ENCODE data around the gene ICE2.

ICE2 gene

GRCh38 chr15:60486742-60487141 lies 7.8 kb upstream of the ICE2 start:
- DNase-seq, result no peak

- no peak for DNase-seq
Observed at GRCh38 chr15:60485365-60486055, 6.6 kb upstream of the ICE2 start.

- DNase-seq, result no peak
Observed at GRCh38 chr15:60483042-60483441, 4.1 kb upstream of the ICE2 start.

- no peak for DNase-seq
Observed at GRCh38 chr15:60480888-60481287, 1.9 kb upstream of the ICE2 start.

GRCh38 chr15:60480149-60480548 lies 1.2 kb upstream of the ICE2 start:
- no peak for DNase-seq

- DNase-seq, result peak; percentile 15
Observed at GRCh38 chr15:60479361-60480110, 594 bp upstream of the ICE2 start.

GRCh38 chr15:60477916-60478565 lies 901 bp downstream of the ICE2 start:
- no peak for DNase-seq

- DNase-seq, result no peak
Observed at GRCh38 chr15:60477164-60477563, 1.8 kb downstream of the ICE2 start.

- DNase-seq, result no peak
Observed at GRCh38 chr15:60476713-60477112, 2.2 kb downstream of the ICE2 start.

- no peak for DNase-seq
Observed at GRCh38 chr15:60473135-60473534, 5.8 kb downstream of the ICE2 start.

- no peak for DNase-seq
Observed at GRCh38 chr15:60471314-60471713, 7.6 kb downstream of the ICE2 start.

- no peak for DNase-seq
Observed at GRCh38 chr15:60469893-60470641, 8.9 kb downstream of the ICE2 start.

GRCh38 chr15:60464836-60465630 lies 13.9 kb downstream of the ICE2 start:
- no peak for DNase-seq

GRCh38 chr15:60462027-60462426 lies 16.9 kb downstream of the ICE2 start:
- no peak for DNase-seq

GRCh38 chr15:60460931-60461330 lies 18.0 kb downstream of the ICE2 start:
- DNase-seq, result no peak

- DNase-seq, result no peak
Observed at GRCh38 chr15:60458721-60459120, 20.2 kb downstream of the ICE2 start.

- DNase-seq, result no peak
Observed at GRCh38 chr15:60457985-60458384, 21.0 kb downstream of the ICE2 start.

- DNase-seq, result no peak
Observed at GRCh38 chr15:60454824-60455223, 24.1 kb downstream of the ICE2 start.

- DNase-seq, result no peak
Observed at GRCh38 chr15:60448668-60449360, 30.1 kb downstream of the ICE2 start.

GRCh38 chr15:60444289-60444912 lies 34.5 kb downstream of the ICE2 start:
- no peak for DNase-seq

- DNase-seq, result no peak
Observed at GRCh38 chr15:60442763-60443162, 36.2 kb downstream of the ICE2 start.

Measured in CD4-positive, alpha-beta T cell treated with Interleukin-17A for 4 hours (primary cell).